Endothelial cell (in vitro differentiated cells): Measurements from ENCODE around the gene LGR4. TPM values are rescaled to one million over a fixed set of nuclear protein-coding genes. Genes with fewer than 3 reads are reported as not detected.

Experiments used
- DNase-seq: peaks from one replicate; pipeline ENCODE4 v3.0.0; 2021; ENCODE audit warnings: low spot score
- H3K27ac Mint-ChIP-seq: one replicate; pipeline ENCODE4 v1.8.0; 2021; ENCODE audit warnings: mixed read lengths, inconsistent platforms; ENCODE audit not compliant: unreplicated experiment
- H3K27me3 Mint-ChIP-seq: one replicate; pipeline ENCODE4 v1.8.0; 2021; ENCODE audit warnings: mild to moderate bottlenecking, moderate library complexity, mixed read lengths, inconsistent platforms; ENCODE audit not compliant: unreplicated experiment
- H3K36me3 Mint-ChIP-seq: one replicate; pipeline ENCODE4 v1.8.0; 2021; ENCODE audit warnings: mild to moderate bottlenecking, low read depth, mixed read lengths, inconsistent platforms; ENCODE audit not compliant: unreplicated experiment
- H3K4me1 Mint-ChIP-seq: one replicate; pipeline ENCODE4 v1.8.0; 2021; ENCODE audit warnings: mild to moderate bottlenecking, mixed read lengths, inconsistent platforms; ENCODE audit not compliant: unreplicated experiment
- H3K4me3 Mint-ChIP-seq: one replicate; pipeline ENCODE4 v1.8.0; 2021; ENCODE audit warnings: mild to moderate bottlenecking, mixed read lengths, inconsistent platforms; ENCODE audit not compliant: unreplicated experiment
- H3K9me3 Mint-ChIP-seq: one replicate; pipeline ENCODE4 v1.8.0; 2021; ENCODE audit warnings: mixed read lengths, inconsistent platforms; ENCODE audit not compliant: unreplicated experiment
- CTCF ChIP-seq: fragments of 200-600 bp; sonication (generic); IDR thresholded peaks from one replicate; pipeline ENCODE4 v1.5.0; 2021; ENCODE audit warnings: antibody characterized with exemption; ENCODE audit not compliant: unreplicated experiment
- total RNA-seq: library from RNA; stranded (reverse); fragmentation: NEBNext Ultra II Directional; extraction: Animal tissue kit (Norgen Biotek cat#: 25700); gene quantifications from one replicate; pipeline ENCODE4 v1.2.1, GENCODE V29; 2021; ENCODE audit not compliant: unreplicated experiment

LGR4 gene
- total RNA-seq, 1 donor from 2014 or later, result 10.8 TPM

- Mint-ChIP-seq H3K9me3 (no peaks in the 10 kb centered on the region), H3K27me3 (peaks cover 2% of the 10 kb centered on the region), H3K27ac (no peak overlapping the region), H3K4me3 (no peak overlapping the region), H3K36me3 (no peaks in the 10 kb centered on the region), H3K4me1 (no peaks in the 10 kb centered on the region)
- no peak for TF ChIP-seq CTCF
- DNase-seq, result no peak
These were observed 34.0 kb downstream of the LGR4 start for GRCh38 chr11:27438595-27438981.

GRCh38 chr11:27437829-27438594 is 34.6 kb downstream of the LGR4 start:
- Mint-ChIP-seq H3K36me3 (no peaks in the 10 kb centered on the region), H3K27me3 (peaks cover 2% of the 10 kb centered on the region), H3K4me3 (no peak overlapping the region), H3K4me1 (no peaks in the 10 kb centered on the region), H3K9me3 (no peaks in the 10 kb centered on the region), H3K27ac (no peak overlapping the region)
- no peak for DNase-seq
- TF ChIP-seq CTCF, result no peak

- Mint-ChIP-seq H3K27ac (no peak overlapping the region), H3K36me3 (no peaks in the 10 kb centered on the region), H3K27me3 (peaks cover 2% of the 10 kb centered on the region), H3K4me1 (no peaks in the 10 kb centered on the region), H3K9me3 (no peaks in the 10 kb centered on the region), H3K4me3 (no peak overlapping the region)
- no peak for DNase-seq
- no peak for TF ChIP-seq CTCF
These were observed 35.7 kb downstream of the LGR4 start for GRCh38 chr11:27436916-27437315.

GRCh38 chr11:27433742-27434141 is 38.8 kb downstream of the LGR4 start:
- Mint-ChIP-seq H3K27me3 (peaks cover 2% of the 10 kb centered on the region), H3K9me3 (no peaks in the 10 kb centered on the region), H3K4me3 (no peak overlapping the region), H3K36me3 (no peaks in the 10 kb centered on the region), H3K4me1 (no peaks in the 10 kb centered on the region), H3K27ac (no peak overlapping the region)
- TF ChIP-seq CTCF, result no peak
- no peak for DNase-seq

- TF ChIP-seq CTCF, result no peak
- no peak for DNase-seq
- no peaks in the 10 kb centered on the region for H3K9me3 Mint-ChIP-seq
- H3K27ac Mint-ChIP-seq, result no peak overlapping the region
- no peaks in the 10 kb centered on the region for H3K27me3 Mint-ChIP-seq
- no peaks in the 10 kb centered on the region for H3K36me3 Mint-ChIP-seq
- H3K4me3 Mint-ChIP-seq, result no peak overlapping the region
- peaks cover 5% of the 10 kb centered on the region for H3K4me1 Mint-ChIP-seq
These were observed 40.8 kb downstream of the LGR4 start for GRCh38 chr11:27431808-27432207.
